NCI-H510A treated with DMSO at 0.1 percent for 48 hours (cell line): ENCODE measurements around the gene SLC5A2.
"Not testable (repeated sequence)": the region's sequence is repeated elsewhere in the genome, so short reads cannot be mapped to it uniquely, and the experiment has no call there.

Experiments used
- DNase-seq: peaks from one replicate; lab custom pipeline; 2025; lab: John Stamatoyannopoulos, UW

SLC5A2 gene

GRCh38 chr16:31529108-31529936 lies 46.4 kb downstream of the SLC5A2 start:
- DNase-seq: no peak

DNA sequence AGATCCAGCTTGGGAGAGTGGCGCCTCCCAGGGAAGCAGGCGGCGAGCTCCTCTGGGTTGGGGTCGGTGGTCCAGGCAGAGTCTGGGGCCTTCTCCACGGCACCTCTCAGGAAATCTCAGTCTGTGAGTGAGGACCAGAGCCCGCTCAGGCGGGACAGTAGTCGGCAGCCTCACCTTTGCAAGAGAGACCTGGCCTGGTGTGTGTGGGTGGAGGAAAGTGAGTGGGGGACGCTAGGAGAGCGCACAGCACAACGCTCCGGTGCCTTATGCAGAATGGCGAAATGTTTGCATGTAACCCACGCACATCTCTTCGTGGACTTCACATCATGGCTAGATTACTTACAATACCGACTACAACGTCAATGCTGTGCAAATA lies 47.0 kb downstream of the SLC5A2 start:
- no peak for DNase-seq

DNA sequence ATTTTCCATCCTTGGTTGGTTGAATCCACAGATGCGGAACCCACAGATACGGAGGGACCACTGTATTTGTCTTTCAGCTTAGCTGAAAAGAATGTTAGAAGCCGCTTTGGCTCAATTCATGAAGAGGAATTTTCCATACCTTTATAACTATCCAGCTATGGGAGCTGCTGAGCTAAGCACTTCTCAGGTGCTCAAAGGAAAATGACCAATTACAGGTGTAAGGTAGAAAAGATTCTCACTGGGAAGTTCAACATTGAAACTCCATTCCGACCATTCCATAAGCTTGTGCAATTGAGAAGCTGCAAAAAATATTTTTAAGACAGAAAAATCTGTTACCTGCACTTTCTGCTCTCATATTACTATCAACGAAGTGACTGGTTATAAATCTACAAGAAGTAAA lies 47.5 kb downstream of the SLC5A2 start:
- DNase-seq: no peak

GRCh38 chr16:31531096-31531495 lies 48.2 kb downstream of the SLC5A2 start:
- DNase-seq: no peak

DNA sequence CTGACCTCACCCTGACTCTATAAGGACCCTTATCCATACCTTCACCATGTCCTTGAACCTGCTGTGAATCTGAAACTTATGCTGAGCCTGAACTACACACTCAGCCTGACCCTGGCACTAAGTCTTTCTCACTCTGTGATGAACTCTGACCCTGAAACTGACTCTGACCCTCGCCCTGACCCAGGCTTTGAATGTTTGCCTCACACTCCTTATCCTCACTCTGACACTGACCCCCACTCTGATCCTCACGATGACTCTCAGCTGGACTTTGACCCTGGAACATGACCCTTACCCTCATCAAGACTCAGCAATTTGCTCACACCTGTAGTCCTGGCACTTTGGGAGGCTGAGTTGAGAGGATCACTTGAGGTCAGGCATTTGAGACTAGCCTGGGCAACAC lies 49.2 kb downstream of the SLC5A2 start:
- DNase-seq: no peak

- DNase-seq: no peak
These were observed 50.0 kb downstream of the SLC5A2 start for GRCh38 chr16:31532896-31533295.

- no peak for DNase-seq
These were observed 52.8 kb downstream of the SLC5A2 start for GRCh38 chr16:31535737-31536136.

- no peak for DNase-seq
These were observed 54.0 kb downstream of the SLC5A2 start for GRCh38 chr16:31536804-31537361.

DNA sequence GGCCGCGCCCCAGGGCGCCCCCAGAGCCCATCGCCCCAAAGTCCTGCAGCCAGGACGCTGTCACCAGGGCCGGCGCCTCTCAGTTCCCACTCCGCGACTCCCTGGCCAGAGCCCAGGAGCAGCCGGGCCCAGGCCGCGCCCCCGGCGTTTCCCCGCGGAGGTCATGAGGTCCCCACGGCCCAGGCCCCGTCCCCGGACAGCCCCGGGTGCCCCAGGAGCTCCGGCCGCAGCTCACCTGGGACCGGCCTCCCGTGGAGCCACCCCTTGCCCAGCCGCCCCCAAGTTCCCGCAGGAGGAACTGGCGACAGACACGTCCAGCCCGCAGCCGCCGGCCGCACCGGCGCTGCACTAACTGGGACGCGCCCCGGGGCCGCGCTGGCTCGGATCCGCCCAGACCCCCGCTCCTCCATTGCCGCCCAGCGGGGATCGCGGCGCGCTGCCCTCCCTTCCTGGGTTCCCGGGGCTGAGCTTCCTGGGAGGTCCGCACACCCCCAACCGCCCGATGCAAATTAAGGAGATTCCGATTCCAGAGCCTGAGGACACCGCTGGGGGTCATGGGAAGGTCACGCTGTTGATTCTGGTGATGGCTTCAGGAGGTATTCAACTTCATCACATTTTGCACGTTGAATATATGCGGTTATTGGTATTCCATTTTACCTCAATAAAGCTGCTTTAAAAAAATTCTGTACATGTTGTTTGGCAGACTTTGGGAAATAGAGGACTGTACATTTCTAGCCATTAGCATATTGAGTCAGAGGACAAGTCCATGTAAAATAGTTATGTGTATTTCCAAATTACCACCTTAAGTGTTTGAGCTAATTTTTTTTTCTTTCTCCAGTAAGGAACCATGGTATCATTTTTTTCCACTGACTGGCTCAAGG lies 54.7 kb downstream of the SLC5A2 start:
- DNase-seq: no peak

- not testable (repeated sequence) for DNase-seq
These were observed 55.3 kb downstream of the SLC5A2 start for GRCh38 chr16:31538243-31538598.

GRCh38 chr16:31539762-31540161 lies 56.8 kb downstream of the SLC5A2 start:
- not testable (repeated sequence) for DNase-seq
